IMR-90 (cell line): ENCODE measurements around the gene SLN.

ENCODE experiments used
- CEBPB ChIP-seq: IDR thresholded peaks from 2 replicates; pipeline ENCODE4 v1.6.1; 2012; ENCODE audit warnings: low read depth, low read length, improper control_type of control experiment
- MAZ ChIP-seq: IDR thresholded peaks from 2 replicates; pipeline ENCODE4 v1.6.1; 2012; ENCODE audit warnings: low read depth, mild to moderate bottlenecking, low read length, improper control_type of control experiment, moderate library complexity, borderline replicate concordance
- NFE2L2 ChIP-seq: fragments of 150-350 bp; IDR thresholded peaks from 2 replicates; pipeline ENCODE4 v1.6.1; 2016; ENCODE audit warnings: low read depth, mild to moderate bottlenecking, low read length
- POLR2A ChIP-seq: IDR thresholded peaks from 2 replicates; pipeline ENCODE4 v1.6.1; 2012; ENCODE audit warnings: mild to moderate bottlenecking, low read depth, low read length
- RFX5 ChIP-seq: IDR thresholded peaks from 2 replicates; pipeline ENCODE4 v1.8.0; 2012; ENCODE audit warnings: low read depth, mild to moderate bottlenecking, low read length, moderate library complexity
- SMC3 ChIP-seq: fragments of 150-350 bp; IDR thresholded peaks from 2 replicates; pipeline ENCODE4 v1.6.1; 2016; ENCODE audit warnings: low read depth, mild to moderate bottlenecking, antibody characterized with exemption, low read length, moderate library complexity
- TF ChIP-seq, protein P1 (sequence below): conservative IDR thresholded peaks from 2 replicates; pipeline ENCODE4 v1.5.1; 2012; ENCODE audit warnings: mild to moderate bottlenecking, low read depth, low read length, improper control_type of control experiment

DNA sequence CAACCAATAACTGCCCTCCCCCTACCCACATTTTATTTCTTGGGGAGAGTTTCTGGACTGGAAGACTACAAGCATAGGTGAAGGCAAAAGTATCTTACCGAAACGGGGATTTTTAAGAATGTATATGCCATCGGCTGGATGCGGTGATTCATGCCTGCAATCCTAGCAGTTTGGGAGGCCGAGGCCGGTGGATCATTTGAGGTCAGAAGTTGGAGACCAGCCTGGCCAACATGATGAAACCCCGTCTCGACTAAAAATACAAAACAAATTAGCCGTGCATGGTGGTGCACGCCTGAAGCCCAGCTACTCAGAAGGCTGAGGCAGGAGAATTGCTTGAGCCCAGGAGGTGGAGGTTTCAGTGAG, 20.8 kb upstream of the SLN start:
- TF ChIP-seq CEBPB, result no peak
- TF ChIP-seq, protein P1, sequence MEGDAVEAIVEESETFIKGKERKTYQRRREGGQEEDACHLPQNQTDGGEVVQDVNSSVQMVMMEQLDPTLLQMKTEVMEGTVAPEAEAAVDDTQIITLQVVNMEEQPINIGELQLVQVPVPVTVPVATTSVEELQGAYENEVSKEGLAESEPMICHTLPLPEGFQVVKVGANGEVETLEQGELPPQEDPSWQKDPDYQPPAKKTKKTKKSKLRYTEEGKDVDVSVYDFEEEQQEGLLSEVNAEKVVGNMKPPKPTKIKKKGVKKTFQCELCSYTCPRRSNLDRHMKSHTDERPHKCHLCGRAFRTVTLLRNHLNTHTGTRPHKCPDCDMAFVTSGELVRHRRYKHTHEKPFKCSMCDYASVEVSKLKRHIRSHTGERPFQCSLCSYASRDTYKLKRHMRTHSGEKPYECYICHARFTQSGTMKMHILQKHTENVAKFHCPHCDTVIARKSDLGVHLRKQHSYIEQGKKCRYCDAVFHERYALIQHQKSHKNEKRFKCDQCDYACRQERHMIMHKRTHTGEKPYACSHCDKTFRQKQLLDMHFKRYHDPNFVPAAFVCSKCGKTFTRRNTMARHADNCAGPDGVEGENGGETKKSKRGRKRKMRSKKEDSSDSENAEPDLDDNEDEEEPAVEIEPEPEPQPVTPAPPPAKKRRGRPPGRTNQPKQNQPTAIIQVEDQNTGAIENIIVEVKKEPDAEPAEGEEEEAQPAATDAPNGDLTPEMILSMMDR, result no peak
- TF ChIP-seq POLR2A, result no peak
- TF ChIP-seq NFE2L2, result no peak
- TF ChIP-seq MAZ, result no peak
- TF ChIP-seq SMC3, result no peak
- TF ChIP-seq RFX5, result no peak
